ENCODE measurements around the gene SRR. TPM values are rescaled to one million over a fixed set of nuclear protein-coding genes. Genes with fewer than 3 reads are reported as not detected.

SRR gene
- total and polyA plus RNA-seq, 9 of the 15 experiments (the other 6 are each of a cell fraction or from before 2014, with no cell fraction given) = 5.0 to 19.4 (median 7.9) TPM

DNA sequence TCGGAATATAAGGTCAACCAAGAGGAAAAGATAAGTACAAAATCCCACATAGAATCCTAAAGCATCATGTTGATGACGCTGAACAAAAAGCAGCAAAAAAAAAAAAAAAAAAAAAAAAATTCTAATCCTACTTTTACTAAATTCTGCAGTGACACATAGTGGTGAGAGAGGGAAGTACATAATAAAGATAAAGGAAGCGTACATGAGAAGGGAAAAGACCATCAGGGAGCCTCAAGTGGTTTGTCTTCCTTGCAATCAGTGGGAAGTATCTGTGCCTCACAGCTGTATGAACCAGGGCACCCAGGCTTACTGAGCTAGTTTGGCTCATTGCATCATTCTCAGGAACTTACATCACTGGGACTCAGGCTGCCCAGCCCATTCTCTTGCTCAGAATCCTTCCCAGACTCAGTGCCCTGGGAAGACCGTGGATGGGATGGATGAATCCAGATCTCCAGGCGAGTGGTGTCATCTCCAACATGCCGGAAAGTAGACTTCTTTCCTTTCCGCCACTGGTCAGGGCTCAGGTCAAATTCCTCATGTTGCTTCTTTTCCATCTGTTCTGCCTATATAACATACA lies 21.4 kb upstream of the SRR start (continued):
- TF ChIP-seq ATF3 (IDR thresholded peaks at IDR 0.05) (peak; percentile 95), ATF3 (CRISPR knock-in tag; conservative IDR thresholded peaks at IDR 0.05) (no peak), ZNF584 (CRISPR knock-in tag; IDR thresholded peaks at IDR 0.05; ENCODE audit: low read depth) (peak; percentile 78; the same call in 1 of the 2 replicates), HMBOX1 (IDR thresholded peaks at IDR 0.05) (no peak), ZNF175 (CRISPR knock-in tag; IDR thresholded peaks at IDR 0.05; ENCODE audit: low read depth) (0 out of 2 replicates have a peak, but pooled peaks have one; percentile 45), NR2C2 (CRISPR knock-in tag; IDR thresholded peaks at IDR 0.05) (no peak), NR2C2 (tag; IDR thresholded peaks at IDR 0.05) (peak; percentile 39; the same call in 1 of the 2 replicates)
- TF ChIP-seq, protein P1, sequence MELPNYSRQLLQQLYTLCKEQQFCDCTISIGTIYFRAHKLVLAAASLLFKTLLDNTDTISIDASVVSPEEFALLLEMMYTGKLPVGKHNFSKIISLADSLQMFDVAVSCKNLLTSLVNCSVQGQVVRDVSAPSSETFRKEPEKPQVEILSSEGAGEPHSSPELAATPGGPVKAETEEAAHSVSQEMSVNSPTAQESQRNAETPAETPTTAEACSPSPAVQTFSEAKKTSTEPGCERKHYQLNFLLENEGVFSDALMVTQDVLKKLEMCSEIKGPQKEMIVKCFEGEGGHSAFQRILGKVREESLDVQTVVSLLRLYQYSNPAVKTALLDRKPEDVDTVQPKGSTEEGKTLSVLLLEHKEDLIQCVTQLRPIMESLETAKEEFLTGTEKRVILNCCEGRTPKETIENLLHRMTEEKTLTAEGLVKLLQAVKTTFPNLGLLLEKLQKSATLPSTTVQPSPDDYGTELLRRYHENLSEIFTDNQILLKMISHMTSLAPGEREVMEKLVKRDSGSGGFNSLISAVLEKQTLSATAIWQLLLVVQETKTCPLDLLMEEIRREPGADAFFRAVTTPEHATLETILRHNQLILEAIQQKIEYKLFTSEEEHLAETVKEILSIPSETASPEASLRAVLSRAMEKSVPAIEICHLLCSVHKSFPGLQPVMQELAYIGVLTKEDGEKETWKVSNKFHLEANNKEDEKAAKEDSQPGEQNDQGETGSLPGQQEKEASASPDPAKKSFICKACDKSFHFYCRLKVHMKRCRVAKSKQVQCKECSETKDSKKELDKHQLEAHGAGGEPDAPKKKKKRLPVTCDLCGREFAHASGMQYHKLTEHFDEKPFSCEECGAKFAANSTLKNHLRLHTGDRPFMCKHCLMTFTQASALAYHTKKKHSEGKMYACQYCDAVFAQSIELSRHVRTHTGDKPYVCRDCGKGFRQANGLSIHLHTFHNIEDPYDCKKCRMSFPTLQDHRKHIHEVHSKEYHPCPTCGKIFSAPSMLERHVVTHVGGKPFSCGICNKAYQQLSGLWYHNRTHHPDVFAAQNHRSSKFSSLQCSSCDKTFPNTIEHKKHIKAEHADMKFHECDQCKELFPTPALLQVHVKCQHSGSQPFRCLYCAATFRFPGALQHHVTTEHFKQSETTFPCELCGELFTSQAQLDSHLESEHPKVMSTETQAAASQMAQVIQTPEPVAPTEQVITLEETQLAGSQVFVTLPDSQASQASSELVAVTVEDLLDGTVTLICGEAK (IDR thresholded peaks at IDR 0.05) = peak; percentile 50; the same call in 1 of the 2 replicates
- TF ChIP-seq, protein P1 (CRISPR knock-in tag; IDR thresholded peaks at IDR 0.05) = no peak
